Activated naive CD4-positive, alpha-beta T cell (primary cell): ENCODE data around the gene MED28.

ENCODE experiments used
- DNase-seq, 4 experiments: peaks; one replicate each; lab custom pipeline; 2025; lab: John Stamatoyannopoulos, UW

The MED28 gene

DNA sequence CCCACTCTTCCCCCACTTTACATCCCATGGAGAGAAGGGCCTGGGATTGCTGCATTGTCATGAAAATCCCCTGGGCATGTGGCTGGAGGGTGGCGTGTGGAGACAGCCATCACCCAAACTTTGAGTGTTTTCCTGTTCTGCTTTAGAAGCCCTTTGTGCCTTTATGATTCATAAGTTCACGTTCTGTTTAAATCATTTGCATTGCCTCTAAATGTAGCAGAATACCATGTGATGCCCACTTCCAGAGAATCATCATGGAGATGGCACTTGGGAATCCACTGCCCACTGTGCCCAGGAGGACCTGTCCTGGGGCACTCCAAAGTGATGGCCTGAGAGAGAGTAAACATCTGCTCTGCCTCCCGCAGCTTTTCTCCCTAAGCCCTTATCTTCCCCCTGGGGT is 52.8 kb downstream of the MED28 start:
- no peak for DNase-seq

DNA sequence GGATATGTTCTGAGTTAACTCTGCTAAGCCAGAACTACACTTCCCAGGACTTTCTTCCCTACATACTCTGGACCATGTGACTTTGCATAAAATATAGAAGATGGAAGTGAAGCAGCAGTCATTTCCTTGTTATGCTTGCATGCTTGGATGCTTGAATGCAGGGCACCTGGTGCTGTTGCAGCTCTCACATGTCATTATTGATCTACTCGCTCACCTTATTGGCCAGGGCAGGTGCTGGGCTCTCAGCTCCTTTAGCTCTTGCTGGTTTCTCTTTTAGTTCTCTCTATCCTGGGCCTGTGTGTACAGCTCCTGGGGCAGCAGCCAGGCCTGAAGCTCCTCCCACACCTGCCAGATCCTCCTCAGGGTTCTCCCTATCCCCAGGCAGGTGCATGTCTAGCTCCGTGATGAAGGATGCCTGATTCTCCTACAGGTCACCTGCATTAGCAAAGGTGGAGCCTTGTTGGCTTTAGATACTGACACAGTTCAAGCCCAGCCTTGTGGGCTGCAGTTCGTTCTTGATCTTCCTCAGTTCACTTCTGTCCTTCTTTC is 53.3 kb downstream of the MED28 start:
- no peak for DNase-seq

DNA sequence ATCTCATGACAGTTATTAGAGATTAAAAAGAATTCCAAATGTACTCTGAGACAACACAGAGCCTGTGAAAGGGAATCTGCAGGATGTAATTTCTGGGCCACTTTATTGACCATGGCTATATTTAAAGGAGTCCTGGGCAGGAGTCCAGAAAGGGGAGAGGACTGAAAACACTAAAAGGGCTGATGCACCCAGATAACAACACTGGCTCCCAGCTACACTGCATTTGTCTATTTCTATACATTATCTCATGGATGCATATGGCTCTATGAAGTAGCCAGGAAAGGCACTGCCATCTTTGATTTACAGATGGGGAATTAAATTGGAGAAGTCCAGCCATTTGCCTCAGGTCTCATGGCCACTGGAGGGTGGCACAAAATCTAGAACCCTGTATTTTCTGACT is 56.0 kb downstream of the MED28 start:
- DNase-seq: no peak

DNA sequence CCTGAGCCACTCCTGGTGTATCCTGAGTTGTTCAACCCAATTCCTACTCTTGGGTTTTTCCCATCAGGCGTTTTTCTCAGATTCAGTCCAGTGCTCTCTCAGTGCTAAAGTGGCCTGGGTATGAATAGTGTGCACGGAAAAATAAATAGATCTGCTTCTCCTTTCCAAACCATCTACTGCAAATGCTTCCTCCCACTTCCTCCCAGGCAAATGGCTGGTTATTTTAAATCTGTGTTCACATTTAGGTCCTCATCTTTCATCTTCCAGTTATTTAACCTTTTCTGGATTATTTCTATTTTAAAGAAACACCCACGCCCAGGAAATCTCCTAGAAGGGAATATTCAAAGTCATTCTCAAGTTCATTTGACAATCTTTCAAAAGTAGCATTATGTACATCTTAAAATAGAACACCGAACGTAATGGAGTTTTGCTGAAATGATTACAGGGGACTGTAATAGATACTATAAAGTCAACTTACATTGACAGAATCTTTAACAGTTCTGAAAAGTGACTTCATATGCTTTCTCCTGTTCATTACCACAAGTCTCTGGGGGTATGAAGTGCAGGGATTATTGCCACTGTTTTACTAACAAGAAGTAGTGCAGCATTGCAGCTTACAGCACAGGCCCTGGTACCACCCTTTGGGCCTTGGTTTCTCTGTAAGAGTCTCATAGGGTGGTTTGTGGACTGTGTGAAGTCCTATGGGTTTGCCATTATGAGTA is 66.3 kb downstream of the MED28 start:
- DNase-seq: no peak

DNA sequence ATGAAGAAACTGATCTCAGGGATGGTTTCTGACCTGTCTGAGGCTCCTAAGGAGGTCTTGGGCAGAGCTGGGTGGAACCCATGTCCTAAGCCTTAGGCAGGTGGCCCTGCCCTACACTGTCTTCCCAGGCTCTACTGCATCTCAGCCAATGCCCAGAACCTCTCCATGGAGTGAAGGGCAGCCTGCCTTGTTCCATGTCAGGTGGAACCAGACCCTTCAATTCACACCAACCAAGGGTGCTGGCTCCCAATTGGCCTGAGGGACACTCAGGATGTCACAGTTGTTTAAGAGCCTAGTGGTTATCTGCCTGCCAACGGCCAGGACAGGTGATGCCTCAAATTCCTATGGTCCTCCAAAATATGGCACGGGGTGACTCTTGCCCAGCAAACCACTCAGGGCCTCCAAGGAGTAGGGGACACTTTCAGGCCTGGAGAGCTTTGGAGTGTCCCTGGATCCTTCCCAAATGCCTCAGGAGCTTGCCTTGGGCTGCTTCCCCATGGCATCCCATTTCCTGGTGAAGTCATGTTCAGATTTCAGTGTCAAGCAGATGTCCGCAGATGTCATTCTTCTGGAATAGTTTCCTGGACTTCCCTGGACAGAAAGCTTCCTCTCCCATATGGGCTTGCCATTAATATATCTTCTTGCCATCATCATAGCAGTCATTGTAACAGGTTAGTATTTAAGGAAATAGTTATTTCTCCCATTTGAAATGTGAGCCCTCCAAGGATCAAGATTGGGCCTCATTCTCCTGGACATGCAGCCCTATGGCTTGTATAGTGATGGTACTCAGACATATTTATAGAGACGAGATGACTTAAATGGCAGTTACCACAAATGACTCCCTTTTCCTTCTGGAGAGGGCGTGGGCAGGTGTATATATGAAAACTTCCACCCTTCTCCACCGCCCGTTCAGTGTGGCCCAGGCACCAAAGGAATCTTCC is 67.1 kb downstream of the MED28 start:
- no peak for DNase-seq

DNA sequence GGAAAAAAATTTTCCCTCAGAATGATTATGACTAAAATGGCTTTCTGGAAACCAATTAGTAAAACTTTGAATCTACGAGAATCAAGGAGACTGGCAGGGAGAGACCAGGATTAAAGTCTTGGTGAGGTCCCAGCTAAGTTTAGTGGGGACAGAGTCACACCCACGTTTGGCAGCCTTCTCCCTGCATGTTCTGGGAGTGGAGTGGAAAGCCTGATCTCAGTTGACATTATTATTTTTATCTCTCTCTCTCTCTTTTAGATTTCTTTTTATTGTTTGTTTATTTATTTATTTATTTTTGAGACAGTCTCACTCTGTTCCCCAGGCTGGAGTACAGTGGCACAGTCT is 67.8 kb downstream of the MED28 start:
- no peak for DNase-seq
